Inflammatory macrophage treated with lipopolysaccharide for 4 hours (primary cell): ENCODE data around the gene KIF26A.
"Not testable (repeated sequence)": the region's sequence is repeated elsewhere in the genome, so short reads cannot be mapped to it uniquely, and the experiment has no call there.

Experiments
- DNase-seq: peaks from one replicate; pipeline ENCODE4 v3.0.0-alpha.2; 2020

KIF26A gene

GRCh38 chr14:104195361-104195760 is 57.0 kb downstream of the KIF26A start:
- DNase-seq, result no peak

GRCh38 chr14:104195878-104196277 is 57.5 kb downstream of the KIF26A start:
- no peak for DNase-seq

- DNase-seq, result no peak
Measured at GRCh38 chr14:104196461-104197140, 58.2 kb downstream of the KIF26A start.

GRCh38 chr14:104197449-104198247 is 59.3 kb downstream of the KIF26A start:
- no peak for DNase-seq

GRCh38 chr14:104199266-104199895 is 61.0 kb downstream of the KIF26A start:
- no peak for DNase-seq

- no peak for DNase-seq
Measured at GRCh38 chr14:104200106-104200505, 61.7 kb downstream of the KIF26A start.

GRCh38 chr14:104200591-104200990 is 62.2 kb downstream of the KIF26A start:
- DNase-seq, result no peak

- DNase-seq, result no peak
Measured at GRCh38 chr14:104201063-104201462, 62.7 kb downstream of the KIF26A start.

GRCh38 chr14:104201496-104201895 is 63.1 kb downstream of the KIF26A start:
- no peak for DNase-seq

- DNase-seq, result no peak
Measured at GRCh38 chr14:104202259-104203070, 64.1 kb downstream of the KIF26A start.

GRCh38 chr14:104203071-104203425 is 64.7 kb downstream of the KIF26A start:
- DNase-seq, result no peak

- DNase-seq, result no peak
Measured at GRCh38 chr14:104204660-104205149, 66.3 kb downstream of the KIF26A start.

- no peak for DNase-seq
Measured at GRCh38 chr14:104205781-104206180, 67.4 kb downstream of the KIF26A start.

GRCh38 chr14:104206281-104206904 is 68.0 kb downstream of the KIF26A start:
- DNase-seq, result no peak

- DNase-seq, result no peak
Measured at GRCh38 chr14:104207142-104208014, 69.0 kb downstream of the KIF26A start.

GRCh38 chr14:104208015-104208295 is 69.6 kb downstream of the KIF26A start:
- DNase-seq, result not testable (repeated sequence)

GRCh38 chr14:104208331-104208730 is 69.9 kb downstream of the KIF26A start:
- DNase-seq, result not testable (repeated sequence)

- not testable (repeated sequence) for DNase-seq
Measured at GRCh38 chr14:104209071-104209470, 70.7 kb downstream of the KIF26A start.

GRCh38 chr14:104209985-104210816 is 71.8 kb downstream of the KIF26A start:
- DNase-seq, result no peak

GRCh38 chr14:104210817-104211195 is 72.4 kb downstream of the KIF26A start:
- no peak for DNase-seq

- no peak for DNase-seq
Measured at GRCh38 chr14:104211215-104211614, 72.8 kb downstream of the KIF26A start.
